GM18526 (cell line): ENCODE data around the gene DIDO1.

Experiments used
- POLR2A ChIP-seq: IDR thresholded peaks from 3 replicates; pipeline ENCODE4 v1.6.1; 2011; ENCODE audit not compliant: insufficient read length; ENCODE audit errors: extremely low read depth

Gene DIDO1

GRCh38 chr20:62955519-62956386 is 29.4 kb upstream of the DIDO1 start:
- no peak for TF ChIP-seq POLR2A

- TF ChIP-seq POLR2A = peak; percentile 33
Measured at GRCh38 chr20:62953839-62954703, 27.8 kb upstream of the DIDO1 start.

GRCh38 chr20:62952968-62953838 is 26.9 kb upstream of the DIDO1 start:
- no peak for TF ChIP-seq POLR2A

- peak; percentile 75 for TF ChIP-seq POLR2A
Measured at GRCh38 chr20:62952373-62952967, 26.2 kb upstream of the DIDO1 start, which contains the start of gene SLC17A9. Gene SLC17A9 (plus strand): TSS chr20:62952709. CDS start chr20:62952831, 122 bp downstream.

- no peak for TF ChIP-seq POLR2A
Measured at GRCh38 chr20:62951896-62952372, 25.6 kb upstream of the DIDO1 start.

GRCh38 chr20:62951143-62951895 is 25.0 kb upstream of the DIDO1 start:
- TF ChIP-seq POLR2A = no peak

GRCh38 chr20:62950741-62951140 is 24.4 kb upstream of the DIDO1 start:
- TF ChIP-seq POLR2A = no peak

GRCh38 chr20:62949962-62950361 is 23.7 kb upstream of the DIDO1 start:
- TF ChIP-seq POLR2A = no peak

- no peak for TF ChIP-seq POLR2A
Measured at GRCh38 chr20:62949153-62949821, 23.0 kb upstream of the DIDO1 start.

GRCh38 chr20:62947532-62948300 is 21.4 kb upstream of the DIDO1 start:
- no peak for TF ChIP-seq POLR2A

- no peak for TF ChIP-seq POLR2A
Measured at GRCh38 chr20:62946918-62947317, 20.6 kb upstream of the DIDO1 start.

- TF ChIP-seq POLR2A = no peak
Measured at GRCh38 chr20:62945771-62946339, 19.6 kb upstream of the DIDO1 start.

- TF ChIP-seq POLR2A = no peak
Measured at GRCh38 chr20:62944746-62945145, 18.4 kb upstream of the DIDO1 start.
